Hematopoietic multipotent progenitor cell treated with erythropoietin and hydrocortisone succinate and interleukin-3 and kit ligand, for 15 days (in vitro differentiated cells): ENCODE results near the gene ADCY2.

Experiments
- DNase-seq: peaks from one replicate; pipeline ENCODE4 v3.0.0-alpha.2; 2015; ENCODE audit warnings: low spot score

ADCY2 gene

DNA sequence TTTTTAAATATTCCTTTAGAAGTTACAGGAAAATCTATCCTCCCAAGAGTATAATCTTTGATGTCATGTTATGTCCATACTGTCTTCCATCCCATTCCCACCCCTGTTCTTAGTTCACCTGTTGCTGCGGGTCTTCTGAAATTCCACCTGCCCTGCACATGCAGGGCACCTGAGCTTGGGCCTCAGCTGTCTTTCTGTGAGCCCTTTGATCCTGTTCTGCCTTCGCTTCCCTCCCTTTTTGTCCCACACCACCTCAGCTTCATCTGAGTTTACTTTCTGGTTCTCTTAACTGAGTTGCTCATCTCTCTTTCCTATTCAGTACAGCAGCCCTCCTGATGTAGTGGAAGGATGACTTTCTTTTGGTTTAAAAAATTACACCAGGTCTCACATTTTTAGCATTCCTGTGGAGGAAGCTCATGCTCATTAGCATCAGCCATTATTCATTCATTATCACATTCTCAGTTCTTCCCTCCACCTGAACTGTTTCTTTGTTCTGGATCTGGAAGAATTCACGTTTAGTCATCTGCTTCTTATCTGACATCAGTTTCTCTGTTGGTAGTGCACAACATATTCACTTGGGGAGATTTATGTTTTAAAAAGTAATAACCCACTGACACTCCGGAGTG is 211.0 kb downstream of the ADCY2 start:
- DNase-seq: no peak

DNA sequence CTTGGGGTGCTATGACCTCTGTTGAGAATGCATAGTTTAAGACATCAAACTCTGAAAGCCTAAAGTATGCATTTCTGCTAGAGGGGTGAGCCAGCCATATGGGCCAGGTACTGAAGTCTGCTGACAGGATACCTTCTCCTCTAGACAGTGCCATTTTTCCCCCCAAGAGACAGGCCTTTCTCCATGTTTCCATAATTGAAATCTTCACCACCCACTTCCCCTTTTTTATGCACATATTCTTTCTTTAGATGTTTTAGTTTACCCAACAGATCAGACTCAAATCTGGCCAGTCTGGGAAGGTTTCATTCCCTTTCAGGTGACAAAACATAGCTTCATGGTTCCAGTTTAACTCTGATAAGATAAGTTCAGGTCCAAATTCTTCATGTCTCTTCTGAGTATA is 212.8 kb downstream of the ADCY2 start:
- no peak for DNase-seq

DNA sequence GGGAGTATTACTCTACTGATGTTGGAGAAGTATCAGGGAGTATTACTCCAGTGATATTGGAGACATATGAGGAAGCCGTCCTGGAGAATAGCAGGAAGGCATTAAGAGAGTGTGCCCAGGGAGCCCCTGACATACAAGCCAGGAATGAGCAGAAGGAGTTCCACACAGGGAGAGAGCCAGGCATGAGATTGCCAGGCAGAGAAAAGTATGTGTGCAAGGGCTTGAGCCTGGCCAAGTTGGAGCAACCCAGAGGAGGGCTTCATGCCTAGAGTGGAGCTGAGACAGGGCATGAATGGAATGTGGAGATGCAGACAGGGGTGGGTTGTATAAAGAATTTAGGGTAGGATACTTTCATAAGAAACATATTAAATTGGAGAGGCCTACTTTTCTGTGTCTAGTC is 213.8 kb downstream of the ADCY2 start:
- DNase-seq: no peak

DNA sequence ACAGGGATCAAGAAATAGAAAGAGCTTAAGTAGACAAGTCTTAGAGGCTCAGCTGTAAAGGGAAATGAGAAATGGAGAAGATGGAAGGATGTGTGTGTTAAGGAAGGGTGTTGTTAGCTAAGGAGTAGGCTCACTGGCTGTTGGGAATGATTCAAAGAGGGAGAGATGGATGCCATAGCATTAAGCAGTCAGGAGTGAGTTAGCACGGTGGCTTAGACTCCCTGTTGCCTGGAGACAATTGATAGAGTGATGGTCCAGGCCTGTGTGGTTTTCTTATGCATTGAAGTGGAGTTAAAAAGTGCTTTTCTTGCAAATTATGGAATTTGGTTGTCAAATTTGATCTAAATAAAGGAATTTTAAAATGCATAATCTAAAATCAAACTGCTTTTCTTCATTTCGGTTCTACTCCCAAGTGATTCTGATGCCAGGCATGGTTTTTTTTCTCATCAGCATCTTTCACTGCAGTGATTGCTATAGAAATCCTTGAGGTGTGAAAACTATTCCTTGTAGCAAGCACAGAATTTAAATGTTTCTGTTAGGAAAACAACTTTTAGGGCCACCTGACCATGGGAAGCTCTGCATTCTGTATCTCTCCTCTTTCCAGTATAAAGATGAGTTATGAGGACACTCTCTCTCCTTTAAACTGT is 214.7 kb downstream of the ADCY2 start:
- no peak for DNase-seq

DNA sequence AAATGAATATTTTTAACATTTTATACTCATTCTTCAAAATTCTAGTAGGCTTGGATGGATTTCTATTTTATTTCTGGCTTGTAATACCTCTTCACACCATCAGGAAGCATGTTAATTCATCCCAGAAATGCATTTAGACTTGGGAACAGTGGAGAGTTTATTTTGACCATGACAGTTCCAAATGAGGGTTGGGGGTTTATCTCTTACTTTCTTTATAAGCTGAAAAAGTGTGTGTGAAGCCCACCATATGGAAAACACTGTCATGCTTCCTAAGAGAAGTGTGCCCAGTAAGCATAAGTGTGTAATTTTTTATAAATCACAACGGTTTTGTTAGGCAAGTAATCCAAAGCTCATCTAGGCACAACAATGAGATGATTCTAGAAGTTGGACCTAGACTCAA is 215.6 kb downstream of the ADCY2 start:
- DNase-seq: no peak

DNA sequence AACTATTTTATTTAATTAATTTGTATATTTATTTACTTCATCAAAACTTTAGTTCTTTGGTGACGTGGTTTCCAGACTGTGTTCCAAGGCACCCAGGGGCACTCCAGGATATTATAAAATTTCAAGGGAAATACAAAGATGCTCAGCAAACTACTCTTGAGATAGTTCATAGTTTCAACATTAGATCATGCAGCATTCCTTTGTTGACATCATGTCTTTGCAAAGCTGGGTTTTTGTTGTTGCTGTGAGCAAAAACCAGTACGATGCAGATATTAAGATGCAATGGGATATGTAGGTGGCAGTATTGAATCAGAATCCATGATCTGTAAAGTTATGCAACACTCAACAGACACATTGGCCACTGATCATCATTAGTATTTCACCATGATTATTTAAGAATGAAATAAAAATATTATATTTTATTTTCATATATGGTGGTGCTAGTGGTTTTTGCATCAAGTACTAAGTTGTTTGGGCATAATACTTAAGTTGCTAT is 219.7 kb downstream of the ADCY2 start:
- DNase-seq: no peak

DNA sequence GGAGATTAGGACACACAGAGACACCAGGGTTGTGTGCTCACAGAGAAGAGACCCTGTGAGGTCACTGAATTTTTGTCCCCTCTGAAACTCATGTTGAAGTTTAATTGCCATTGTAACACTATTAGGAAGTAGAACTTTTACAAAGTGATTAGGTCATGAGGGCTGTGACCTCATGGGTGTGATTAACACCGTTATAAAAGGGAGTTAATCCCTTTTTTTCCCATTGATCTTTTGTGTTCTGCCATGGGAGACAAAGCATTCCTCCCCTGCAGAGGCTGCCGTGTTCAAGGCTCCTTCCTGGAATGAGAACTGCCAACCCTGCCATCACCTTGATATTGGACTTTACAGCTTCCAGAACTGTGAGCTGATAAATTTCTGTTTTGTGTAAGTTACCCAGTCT is 221.0 kb downstream of the ADCY2 start:
- no peak for DNase-seq

DNA sequence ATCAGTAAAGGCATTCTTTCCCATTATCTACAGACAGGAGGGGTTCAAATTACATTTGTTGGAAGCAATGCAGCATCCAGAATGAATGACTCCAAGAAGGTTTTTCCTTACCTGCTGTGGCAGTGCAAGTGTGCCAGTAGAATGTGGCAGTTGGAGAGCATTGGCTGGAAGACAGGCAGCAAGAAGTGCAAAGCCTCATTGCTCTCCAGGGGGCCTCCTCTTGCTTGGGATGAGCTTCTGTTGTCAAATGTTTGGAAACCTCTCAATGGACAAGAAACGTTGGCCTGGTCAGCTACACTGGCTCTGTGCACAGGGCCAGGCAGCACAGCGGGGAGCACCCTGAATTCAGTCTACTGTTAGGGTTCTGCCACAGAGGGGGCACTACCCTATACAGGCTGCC is 226.6 kb downstream of the ADCY2 start:
- no peak for DNase-seq

DNA sequence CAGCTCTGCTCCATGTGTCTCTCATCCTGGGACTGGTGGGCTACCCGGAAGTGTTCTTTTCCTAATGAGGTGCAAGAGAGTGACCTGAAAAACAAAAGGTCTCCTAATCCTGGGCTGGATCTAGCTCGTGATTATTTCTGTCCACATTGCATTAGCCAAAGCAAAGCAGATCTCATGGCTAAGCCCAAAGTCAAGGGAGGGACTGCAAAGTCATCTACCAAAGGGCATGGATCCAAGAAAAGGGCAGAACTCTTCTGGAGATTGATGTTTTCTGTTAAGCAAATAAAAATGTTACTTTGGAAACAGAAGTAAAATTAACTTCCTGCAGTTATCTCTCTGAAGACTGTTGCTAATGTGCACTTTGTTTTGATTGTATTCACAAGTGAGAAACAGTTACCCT is 229.8 kb downstream of the ADCY2 start:
- DNase-seq: no peak

DNA sequence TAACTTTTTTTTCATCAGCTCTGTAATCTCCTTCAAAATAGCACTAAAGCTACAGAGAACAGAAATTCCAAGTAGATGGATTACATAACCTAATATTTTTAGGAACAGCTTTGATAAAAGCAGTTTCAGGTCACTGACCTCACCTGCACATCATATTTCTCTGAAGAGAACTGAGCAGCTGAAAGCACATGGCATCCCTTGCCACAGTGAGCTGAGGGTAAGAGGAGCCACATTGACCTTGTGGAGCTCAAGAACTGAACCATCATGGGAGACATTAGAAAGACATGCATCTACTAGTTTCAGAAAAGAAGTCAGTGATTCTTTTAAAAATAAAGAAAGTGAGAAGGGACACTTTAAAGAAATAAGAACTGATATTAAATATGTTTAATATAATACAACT is 232.3 kb downstream of the ADCY2 start:
- no peak for DNase-seq

DNA sequence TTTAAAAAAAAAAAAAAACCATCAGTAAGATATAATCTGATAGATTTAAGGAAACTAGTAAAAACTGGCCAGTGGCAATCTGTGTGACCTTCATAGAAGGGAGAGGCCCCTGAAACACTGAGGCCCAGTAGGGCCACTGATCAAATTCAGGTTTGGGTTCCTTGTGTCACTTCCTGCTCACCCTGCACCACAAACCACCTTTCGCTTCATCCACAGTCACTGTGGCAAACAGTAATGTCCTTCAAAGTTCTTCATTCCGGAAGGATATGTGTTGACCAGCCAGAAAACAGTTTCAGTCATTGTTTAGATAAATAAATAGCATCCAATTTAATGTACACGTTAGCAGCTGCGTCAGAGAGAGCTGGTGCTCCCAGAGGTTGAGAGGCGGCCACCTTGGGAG is 232.9 kb downstream of the ADCY2 start:
- DNase-seq: no peak

DNA sequence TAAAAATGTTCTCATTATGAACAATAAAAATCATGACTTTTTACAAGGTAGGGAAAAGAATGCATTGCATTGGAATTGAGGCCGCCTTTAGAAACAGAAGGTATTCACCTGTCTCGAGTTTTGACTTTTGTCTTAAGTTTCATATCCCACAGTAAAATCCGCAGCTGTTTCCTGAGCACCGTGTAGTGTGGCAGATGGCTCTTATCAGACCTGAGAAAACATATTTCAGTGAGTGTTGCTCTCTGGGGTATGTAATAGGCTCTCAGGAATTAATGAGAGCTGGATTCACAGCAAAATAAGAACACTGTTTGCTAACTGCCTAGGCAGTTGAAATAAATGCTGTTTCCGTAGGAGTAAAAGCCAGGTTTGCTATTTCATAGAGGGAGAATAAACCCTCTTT is 233.6 kb downstream of the ADCY2 start:
- DNase-seq: no peak

DNA sequence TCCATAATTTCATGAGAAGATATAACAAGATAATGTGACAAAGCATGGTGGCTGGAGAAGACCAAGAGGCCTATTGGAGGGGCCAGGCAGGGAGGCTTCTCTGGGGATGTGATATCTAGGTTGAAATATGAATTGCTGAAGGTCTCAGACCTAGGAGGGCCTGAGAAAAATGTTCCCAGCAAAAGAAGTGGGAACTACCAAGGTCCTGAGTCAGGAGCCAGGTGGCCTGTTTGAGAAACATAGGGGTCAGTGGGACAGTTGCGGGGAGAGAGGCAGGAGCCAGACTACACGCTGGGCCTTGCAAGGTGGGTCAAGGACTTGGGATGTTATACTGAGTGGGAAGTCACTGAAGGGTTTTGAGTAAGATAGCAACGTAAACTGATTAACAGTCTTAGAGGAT is 238.9 kb downstream of the ADCY2 start:
- no peak for DNase-seq

DNA sequence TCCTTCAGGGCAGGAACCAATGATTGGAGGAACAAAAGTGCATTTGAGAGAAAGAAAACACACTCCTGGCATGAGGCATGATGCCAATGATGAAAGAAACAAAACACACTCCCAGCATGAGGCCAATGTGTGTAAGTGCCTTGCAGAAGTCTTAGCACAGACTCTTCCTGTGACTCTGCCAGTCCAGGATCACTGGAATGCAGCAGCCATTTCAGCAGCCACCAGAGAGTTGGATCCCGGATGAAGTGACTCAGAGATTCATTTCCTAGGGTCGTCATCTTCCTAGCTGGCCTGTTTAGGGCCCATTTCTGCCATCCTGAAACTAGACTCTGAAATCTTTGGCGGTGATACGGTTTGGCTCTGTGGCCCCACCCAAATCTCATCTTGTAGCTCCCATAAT is 242.5 kb downstream of the ADCY2 start:
- DNase-seq: no peak

DNA sequence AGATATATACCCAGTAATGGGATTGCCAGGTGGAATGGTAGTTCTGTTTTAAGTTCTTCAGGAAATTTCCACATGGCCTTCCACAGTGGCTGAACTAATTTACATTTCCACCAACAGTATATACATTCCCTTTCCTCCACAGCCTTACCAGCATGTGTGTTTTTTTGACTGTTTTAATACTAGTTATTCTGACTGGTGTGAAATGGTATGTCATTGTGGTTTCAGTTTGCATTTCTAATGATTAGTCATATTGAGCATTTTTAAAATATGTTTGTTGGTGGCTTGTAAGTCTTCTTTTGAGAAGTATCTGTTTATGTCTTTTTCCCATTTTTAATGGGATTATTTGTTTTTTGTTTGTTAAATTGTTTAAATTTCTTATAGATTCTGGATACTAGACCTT is 246.1 kb downstream of the ADCY2 start:
- DNase-seq: no peak

DNA sequence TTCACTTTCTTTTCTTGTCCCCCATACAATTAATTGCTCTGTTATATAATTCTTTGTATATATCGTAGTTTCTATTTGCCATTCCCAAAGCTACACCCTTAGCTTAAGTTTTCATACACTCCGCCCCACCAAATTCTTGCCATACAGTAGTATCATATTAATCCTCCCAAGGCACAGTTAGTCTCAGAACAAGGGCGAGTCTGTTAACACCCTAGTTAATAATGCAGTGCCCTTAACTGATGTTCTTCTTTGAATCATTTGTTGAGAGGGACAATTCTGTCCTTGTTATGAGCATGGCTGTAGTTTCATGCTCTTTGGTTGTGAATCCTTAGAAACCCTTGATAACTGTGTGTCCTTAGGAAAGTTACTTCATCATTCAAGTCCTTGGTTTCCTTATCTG is 248.8 kb downstream of the ADCY2 start:
- DNase-seq: no peak

DNA sequence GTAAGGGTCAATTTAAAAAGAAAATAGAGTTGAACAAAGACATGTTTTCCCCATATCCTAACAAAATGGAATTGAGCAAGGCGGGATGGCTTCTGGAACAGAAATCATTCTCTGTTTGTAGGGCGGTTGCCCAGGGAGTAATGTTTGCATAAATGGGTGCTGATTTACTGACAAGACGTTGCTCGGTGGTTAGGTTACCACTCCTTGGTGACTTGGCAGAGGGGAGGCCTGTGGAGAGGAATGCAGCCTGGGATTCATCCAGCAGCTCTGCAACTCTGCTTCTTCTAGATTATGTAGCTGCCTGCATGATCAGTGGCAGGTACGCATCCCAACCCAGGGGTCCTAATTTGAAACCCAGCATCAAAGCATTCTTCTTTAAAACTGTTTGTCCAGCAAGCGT is 254.8 kb downstream of the ADCY2 start:
- no peak for DNase-seq

DNA sequence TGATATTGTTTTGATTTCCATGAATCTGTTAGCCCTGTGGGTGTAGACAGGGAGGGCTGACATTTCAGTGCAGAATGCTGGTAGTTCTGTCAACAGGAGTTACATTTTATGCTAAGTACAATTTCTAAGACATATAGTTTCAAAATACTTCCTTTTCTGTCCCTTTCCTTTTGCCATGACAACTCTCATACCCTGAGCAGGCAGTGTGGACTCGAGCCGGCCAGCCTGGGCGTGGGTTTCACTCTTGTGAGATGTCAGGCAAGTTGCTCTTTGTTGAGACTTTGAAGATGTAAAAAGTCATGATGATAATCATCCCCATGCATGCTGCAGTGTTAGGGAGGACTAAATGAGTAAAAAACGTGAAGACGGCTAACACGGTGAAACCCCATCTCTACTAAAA is 257.1 kb downstream of the ADCY2 start:
- DNase-seq: no peak

DNA sequence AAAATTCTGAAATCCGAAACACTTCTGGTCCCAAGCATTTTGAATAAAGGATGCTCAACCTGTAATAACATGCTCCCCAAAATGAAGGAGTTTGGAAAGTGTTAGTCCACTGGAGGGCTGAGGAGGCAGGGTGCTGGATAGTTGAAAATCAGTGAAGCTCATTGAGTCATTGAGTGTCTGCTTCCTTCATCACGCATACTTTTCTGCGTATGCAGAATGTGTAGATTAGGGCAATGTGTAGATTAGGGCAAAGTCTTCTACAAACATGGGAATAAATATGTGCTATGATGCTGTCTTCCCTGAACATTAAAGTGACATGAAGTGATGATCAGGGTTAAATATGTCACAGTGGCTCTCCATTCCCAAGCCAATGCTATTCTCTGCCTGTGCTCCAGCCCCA is 261.2 kb downstream of the ADCY2 start:
- no peak for DNase-seq

DNA sequence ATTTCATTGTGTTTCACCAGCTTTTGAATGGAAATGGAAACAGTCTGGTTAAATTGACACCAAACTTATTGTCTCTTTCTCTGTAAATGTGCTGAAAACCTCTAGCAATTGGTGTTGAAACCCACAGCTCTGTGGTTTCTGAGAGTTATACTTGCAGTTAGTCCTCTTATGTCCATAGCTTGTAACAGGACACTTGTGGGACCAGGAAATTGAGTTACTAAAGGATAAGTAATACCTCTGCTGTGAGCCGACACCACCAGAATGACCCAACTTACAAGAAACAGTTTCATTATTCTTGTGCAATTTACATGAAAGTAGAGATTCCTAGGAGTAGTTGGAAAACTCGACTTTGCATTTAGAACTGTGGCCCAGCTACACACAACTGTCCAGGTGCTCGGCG is 263.5 kb downstream of the ADCY2 start:
- no peak for DNase-seq

DNA sequence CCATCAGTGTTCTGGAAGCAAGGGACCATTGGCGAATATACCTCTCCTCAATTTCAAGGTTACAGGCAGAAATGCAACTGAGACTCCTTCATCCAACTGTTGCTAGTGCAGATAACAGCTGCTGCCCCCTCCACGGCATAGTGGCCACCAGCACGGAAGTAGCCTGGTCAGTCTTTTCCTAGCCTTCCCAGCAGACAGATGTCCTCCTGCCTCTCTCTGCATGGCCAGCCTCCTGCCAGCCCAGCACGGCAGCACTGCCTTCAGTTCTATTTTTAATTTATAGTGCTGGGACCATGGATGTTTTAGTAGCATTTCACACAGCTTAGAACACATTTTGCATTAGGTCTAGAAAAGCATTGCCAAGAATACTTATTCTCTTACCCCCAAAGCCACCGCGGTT is 266.4 kb downstream of the ADCY2 start:
- no peak for DNase-seq

DNA sequence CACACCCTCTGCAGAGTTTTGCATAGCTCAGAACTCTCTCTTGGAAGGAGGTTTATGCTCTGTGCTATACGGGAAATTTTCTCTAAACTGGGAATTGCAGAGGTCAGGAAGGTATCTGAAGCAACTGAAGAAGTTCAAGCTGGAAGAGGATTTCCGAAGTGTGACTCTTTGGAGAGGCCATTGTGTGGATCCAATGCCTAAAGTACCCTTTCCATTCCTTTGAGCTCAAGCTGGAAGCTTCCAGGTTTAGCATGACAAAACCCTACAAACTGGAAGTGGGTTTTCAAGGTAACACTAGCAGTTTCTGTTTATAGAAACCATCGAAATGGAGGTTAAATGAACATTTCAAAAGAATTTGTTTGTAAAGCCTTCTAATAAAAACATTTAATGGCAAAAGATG is 267.9 kb downstream of the ADCY2 start:
- no peak for DNase-seq

DNA sequence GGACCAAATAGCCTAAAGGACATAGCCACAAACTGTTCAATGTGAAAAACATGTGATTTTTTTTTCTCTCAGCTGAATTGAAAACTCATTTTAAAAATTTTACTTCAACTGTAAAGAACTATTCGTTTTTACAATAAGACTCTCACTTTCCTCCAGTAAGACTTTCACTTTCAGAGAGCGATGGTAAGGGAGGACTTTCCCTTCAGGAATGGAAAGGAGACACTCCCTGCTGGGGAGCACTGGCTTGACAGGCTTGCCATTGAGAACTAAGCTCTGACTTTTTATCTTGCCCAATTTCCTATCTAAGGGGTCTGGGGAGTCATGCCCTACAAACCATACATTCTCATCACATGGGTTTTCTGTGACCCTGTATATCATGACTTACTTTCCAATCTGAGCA is 268.3 kb downstream of the ADCY2 start:
- DNase-seq: no peak

DNA sequence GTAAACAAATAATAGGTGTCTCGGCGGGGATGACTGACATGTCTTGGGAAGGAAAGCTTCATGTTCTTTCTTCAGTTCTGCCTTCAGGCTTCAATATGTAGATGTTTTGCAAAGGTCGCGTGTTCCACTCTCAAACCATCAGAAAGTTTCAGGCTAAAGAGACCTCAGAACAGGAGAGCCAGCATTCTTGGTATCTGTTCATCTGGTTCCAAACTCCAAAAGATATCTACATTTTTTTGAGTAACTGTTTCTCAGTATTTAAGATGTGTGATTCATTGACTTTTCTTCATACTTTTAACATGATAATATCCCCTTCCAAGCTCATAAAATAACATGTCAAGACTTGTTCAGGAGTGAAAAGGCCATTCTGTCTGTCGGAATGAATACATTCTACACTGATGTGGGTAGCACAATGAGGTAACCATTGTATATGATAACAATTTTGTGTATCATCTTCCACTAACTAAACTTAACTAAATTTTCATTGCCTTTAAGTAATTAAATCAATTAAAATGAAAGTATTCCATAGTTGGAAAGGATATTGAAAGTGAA is 271.4 kb downstream of the ADCY2 start:
- no peak for DNase-seq
